Measurements from ENCODE around the gene MFNG. TPM values are rescaled to one million over a fixed set of nuclear protein-coding genes. Genes with fewer than 3 reads are reported as not detected.

The MFNG gene
- total RNA-seq, 2 experiments from 2014 or later: 85.1 to 89.9 TPM

GRCh38 chr22:37526376-37526775 lies 40.2 kb upstream of the MFNG start:
- Mint-ChIP-seq H3K27me3 (peaks cover 35% of the 10 kb centered on the region), H3K27ac (no peak overlapping the region), H3K36me3 (ENCODE audit: low read depth) (no peaks in the 10 kb centered on the region), H3K9me3 (no peaks in the 10 kb centered on the region), H3K4me1 (ENCODE audit: low read depth) (peaks cover 8% of the 10 kb centered on the region), H3K4me3 (no peak overlapping the region)
- H3K4me3 ChIP-seq (ENCODE audit: low read length): no peak overlapping the region
- DNase-seq: no peak
- H3K36me3 ChIP-seq (ENCODE audit: insufficient read depth, low read length): no peaks in the 10 kb centered on the region
- H3K4me1 ChIP-seq (ENCODE audit: insufficient read depth, low read length): peaks cover 6% of the 10 kb centered on the region
- H3K9me3 ChIP-seq (ENCODE audit: control insufficient read depth in 1 of 2, insufficient read depth in 1 of 2, low read length in 2 of 2): peaks cover 0 to 6% of the 10 kb centered on the region in 2 experiments
- CTCF ChIA-PET: no interaction called here
- no peak overlapping the region for H3K27ac ChIP-seq (ENCODE audit: low read depth in 1 of 2, low read length in 2 of 2)
- TF ChIP-seq CTCF (IDR thresholded peaks at IDR 0.05): no peak
- POLR2A ChIA-PET: no interaction called here
- intact Hi-C loops (cut with DNase I, micrococcal nuclease): no loop called here
- ATAC-seq (ENCODE audit: poor library complexity): no peak
- peaks cover 20 to 25% of the 10 kb centered on the region in 2 experiments for H3K27me3 ChIP-seq (ENCODE audit: control insufficient read depth in 1 of 2, insufficient read depth in 2 of 2, low read length in 2 of 2)

GRCh38 chr22:37525746-37526350 lies 39.7 kb upstream of the MFNG start:
- intact Hi-C loops (cut with DNase I, micrococcal nuclease): no loop called here
- peaks cover 41% of the 10 kb centered on the region for H3K27me3 Mint-ChIP-seq
- ChIA-PET POLR2A (no interaction called here), CTCF (no interaction called here)
- peaks cover 0 to 6% of the 10 kb centered on the region in 2 experiments for H3K9me3 ChIP-seq (ENCODE audit: control insufficient read depth in 1 of 2, insufficient read depth in 1 of 2, low read length in 2 of 2)
- H3K27ac Mint-ChIP-seq: no peak overlapping the region
- H3K4me3 Mint-ChIP-seq: no peak overlapping the region
- peaks cover 8% of the 10 kb centered on the region for H3K4me1 Mint-ChIP-seq (ENCODE audit: low read depth)
- no peak for TF ChIP-seq CTCF (IDR thresholded peaks at IDR 0.05)
- no peak overlapping the region for H3K4me3 ChIP-seq (ENCODE audit: low read length)
- no peak for ATAC-seq (ENCODE audit: poor library complexity)
- no peak overlapping the region for H3K27ac ChIP-seq (ENCODE audit: low read depth in 1 of 2, low read length in 2 of 2)
- peaks cover 6% of the 10 kb centered on the region for H3K4me1 ChIP-seq (ENCODE audit: insufficient read depth, low read length)
- no peaks in the 10 kb centered on the region for H3K36me3 ChIP-seq (ENCODE audit: insufficient read depth, low read length)
- no peak for DNase-seq
- H3K9me3 Mint-ChIP-seq: no peaks in the 10 kb centered on the region
- H3K36me3 Mint-ChIP-seq (ENCODE audit: low read depth): no peaks in the 10 kb centered on the region
- H3K27me3 ChIP-seq (ENCODE audit: control insufficient read depth in 1 of 2, insufficient read depth in 2 of 2, low read length in 2 of 2): peaks cover 25 to 30% of the 10 kb centered on the region in 2 experiments

- no peaks in the 10 kb centered on the region for H3K36me3 Mint-ChIP-seq (ENCODE audit: low read depth)
- intact Hi-C loops (cut with DNase I, micrococcal nuclease): no loop called here
- peaks cover 45% of the 10 kb centered on the region for H3K27me3 Mint-ChIP-seq
- H3K27ac ChIP-seq (ENCODE audit: low read depth in 1 of 2, low read length in 2 of 2): no peak overlapping the region
- no peaks in the 10 kb centered on the region for H3K9me3 Mint-ChIP-seq
- no peak for TF ChIP-seq CTCF (IDR thresholded peaks at IDR 0.05)
- ChIA-PET CTCF (no interaction called here), POLR2A (no interaction called here)
- no peak overlapping the region for H3K4me3 Mint-ChIP-seq
- DNase-seq (peak in 2 of 14 experiments; percentile 38 to 54), ATAC-seq (ENCODE audit: poor library complexity) (no peak)
- no peak overlapping the region for H3K27ac Mint-ChIP-seq
- peaks cover 0 to 6% of the 10 kb centered on the region in 2 experiments for H3K9me3 ChIP-seq (ENCODE audit: control insufficient read depth in 1 of 2, insufficient read depth in 1 of 2, low read length in 2 of 2)
- H3K4me1 ChIP-seq (ENCODE audit: insufficient read depth, low read length): peaks cover 6% of the 10 kb centered on the region
- H3K4me3 ChIP-seq (ENCODE audit: low read length): no peak overlapping the region
- peaks cover 32 to 36% of the 10 kb centered on the region in 2 experiments for H3K27me3 ChIP-seq (ENCODE audit: control insufficient read depth in 1 of 2, insufficient read depth in 2 of 2, low read length in 2 of 2)
- H3K4me1 Mint-ChIP-seq (ENCODE audit: low read depth): peaks cover 8% of the 10 kb centered on the region
- no peaks in the 10 kb centered on the region for H3K36me3 ChIP-seq (ENCODE audit: insufficient read depth, low read length)
Measured at GRCh38 chr22:37525073-37525745, 39.0 kb upstream of the MFNG start.
